T47D (cell line): ENCODE measurements around the gene IFFO2.
A peak's percentile ranks its signal among the peaks of the same experiment; 100 is the strongest.

Source experiments
- DNase-seq, 2 experiments: peaks; one replicate each; pipeline versions ENCODE4 v3.0.0 to v3.0.0-alpha.2; 2011 to 2012; ENCODE audit warnings: low read depth in 1 of 2, low spot score in 1 of 2
- JUND ChIP-seq: IDR thresholded peaks from 2 replicates; pipeline ENCODE4 v1.6.1; 2012; ENCODE audit warnings: low read depth
- in situ Hi-C: cut with HindIII; loops from 2 replicates; pipeline ENCODE4 v1.10.0; 2016; ENCODE audit warnings: low sequenced_read_pairs, low pct_unique_long_range_greater_than_20kb

The IFFO2 gene

GRCh38 chr1:18945401-18945849 lies 11.1 kb downstream of the IFFO2 start:
- no peak for TF ChIP-seq JUND
- in situ Hi-C loops = no loop called here
- no peak for DNase-seq

GRCh38 chr1:18944810-18945209 lies 11.7 kb downstream of the IFFO2 start:
- no peak for DNase-seq
- no peak for TF ChIP-seq JUND
- in situ Hi-C loops = no loop called here

DNA sequence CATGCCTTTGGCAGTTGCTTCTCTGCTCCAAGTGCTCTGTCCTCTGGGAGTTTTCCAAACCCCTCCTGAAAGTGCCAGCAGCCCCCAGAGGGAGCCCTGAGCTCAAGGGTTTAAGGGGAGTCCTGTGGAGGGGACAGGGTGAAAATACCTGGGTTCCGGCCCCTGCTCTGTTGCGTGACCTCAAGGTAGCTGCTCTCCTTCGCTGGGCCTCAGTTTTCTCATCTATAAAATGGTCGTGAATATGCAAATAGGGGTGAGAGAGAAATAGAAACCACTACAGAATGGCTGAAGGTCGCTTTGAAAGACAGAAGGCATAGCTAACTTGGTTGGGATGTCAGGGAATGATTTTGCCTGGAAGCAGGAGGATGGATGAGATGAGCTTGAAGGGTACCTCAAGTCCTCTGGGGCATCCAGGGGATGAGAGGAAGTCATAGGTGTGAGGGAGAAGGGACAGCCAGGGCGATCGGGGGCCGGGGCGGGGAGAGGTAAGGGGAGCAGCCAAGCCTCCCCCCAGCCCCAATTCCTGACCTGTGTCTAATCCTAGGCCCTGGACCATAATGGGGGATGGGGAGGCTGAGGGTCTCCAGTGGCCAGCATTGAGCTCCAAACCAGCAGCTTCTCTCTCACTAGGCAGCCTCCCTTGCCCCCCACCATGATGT lies 12.4 kb downstream of the IFFO2 start:
- DNase-seq = no peak
- no peak for TF ChIP-seq JUND
- in situ Hi-C loops = no loop called here

GRCh38 chr1:18943162-18943561 lies 13.3 kb downstream of the IFFO2 start:
- in situ Hi-C loops = no loop called here
- DNase-seq = no peak
- no peak for TF ChIP-seq JUND

DNA sequence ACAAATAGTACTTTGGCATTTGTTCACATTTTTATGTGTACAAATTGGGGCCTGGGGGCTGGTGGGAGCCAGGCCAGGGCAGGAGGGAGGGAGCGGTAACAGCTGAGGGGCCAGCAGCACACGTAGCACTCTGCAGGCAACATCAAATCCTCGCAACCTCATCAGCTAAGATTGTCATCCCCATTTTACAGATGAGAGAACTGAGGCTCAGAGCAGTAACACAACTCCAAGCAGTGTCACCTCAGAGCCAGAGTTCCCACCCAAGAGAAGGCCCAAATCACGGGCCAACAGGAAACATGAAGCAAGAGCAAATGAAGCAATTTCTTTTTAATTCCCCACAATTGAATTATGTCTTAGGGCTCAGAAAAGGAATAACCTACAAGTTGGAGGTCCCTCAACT lies 14.1 kb downstream of the IFFO2 start:
- no peak for TF ChIP-seq JUND
- in situ Hi-C loops = no loop called here

DNA sequence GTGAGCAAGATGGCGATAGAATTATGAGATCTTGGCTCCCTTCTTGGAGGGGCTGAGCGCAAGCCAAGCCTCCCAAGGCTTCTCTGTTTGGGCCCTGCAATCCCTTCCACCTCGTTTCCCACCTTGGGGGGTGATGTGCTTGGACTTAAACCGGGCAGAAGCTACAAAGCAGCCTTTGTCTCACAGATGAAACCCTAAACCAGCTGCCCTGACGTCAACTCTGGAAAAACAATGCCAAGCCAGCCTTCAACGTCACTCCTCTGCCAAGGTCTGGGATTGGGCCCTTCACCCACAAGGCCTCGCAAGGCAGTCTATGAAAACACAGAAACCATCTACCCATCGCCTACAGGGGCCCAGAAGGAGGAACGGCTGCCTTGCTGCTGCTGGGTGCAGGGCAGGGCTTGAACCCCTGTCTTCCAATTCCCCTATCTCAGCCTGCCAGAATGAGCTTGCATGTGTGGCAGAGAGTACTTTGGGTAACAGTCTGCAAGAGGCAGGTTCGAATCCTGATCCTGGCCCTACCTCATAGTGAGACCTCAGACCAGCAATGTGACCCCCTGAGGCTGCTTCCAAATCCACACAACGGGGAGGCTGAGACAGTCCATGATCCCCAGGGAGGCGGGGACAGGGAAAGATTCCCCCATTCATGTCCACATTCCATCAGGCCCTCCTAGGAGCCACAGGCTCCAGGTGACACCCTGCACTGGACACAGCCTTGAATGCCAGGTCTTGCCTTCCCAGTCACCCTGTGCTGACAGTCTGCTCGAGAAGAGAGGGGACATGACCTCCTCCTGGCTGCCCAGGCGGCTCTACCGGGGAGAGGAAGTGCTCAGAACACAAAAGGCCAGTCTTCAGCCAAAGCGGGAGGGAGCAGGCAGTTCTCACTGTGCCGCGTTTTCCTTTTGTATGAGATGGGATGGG lies 15.0 kb downstream of the IFFO2 start:
- peak in 1 of 2 experiments; percentile 28 for DNase-seq
- in situ Hi-C loops = no loop called here
- TF ChIP-seq JUND = no peak

More for the DNA sequence above, 14.1 kb downstream of the IFFO2 start:
- DNase-seq = no peak

DNA sequence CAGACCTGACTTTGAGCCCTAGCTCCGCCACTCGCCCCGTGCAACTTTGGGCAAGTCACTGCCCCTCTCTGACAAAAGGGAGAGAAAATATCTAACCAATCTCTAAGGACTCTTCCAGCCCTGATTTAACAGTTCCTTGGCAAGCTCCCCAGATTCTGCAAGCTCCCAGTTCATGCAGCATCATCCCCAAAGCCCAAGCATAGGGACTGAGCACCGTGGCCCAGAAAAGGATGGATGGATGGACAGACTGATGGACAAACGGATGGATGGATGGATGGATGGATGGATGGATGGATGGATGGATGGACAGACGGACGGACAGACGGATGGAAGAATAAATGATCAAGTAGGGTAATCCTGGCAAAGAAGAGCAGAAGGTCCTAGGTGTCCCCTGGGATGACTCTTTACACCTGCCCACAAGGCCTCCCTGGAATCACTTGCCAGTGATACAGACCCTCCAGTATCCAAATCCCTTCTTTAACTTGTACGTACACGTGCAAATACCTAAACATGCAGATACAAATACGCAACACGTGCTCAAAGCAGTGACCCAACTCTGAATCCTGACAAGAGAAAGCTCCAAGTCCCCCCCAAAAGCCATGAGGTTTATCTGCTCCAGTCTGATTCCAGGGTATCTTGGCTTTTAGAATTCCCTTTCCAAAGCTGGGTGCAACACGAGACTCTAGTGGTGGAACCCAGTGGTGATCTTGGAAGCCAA lies 16.0 kb downstream of the IFFO2 start:
- no peak for TF ChIP-seq JUND
- in situ Hi-C loops = no loop called here

DNA sequence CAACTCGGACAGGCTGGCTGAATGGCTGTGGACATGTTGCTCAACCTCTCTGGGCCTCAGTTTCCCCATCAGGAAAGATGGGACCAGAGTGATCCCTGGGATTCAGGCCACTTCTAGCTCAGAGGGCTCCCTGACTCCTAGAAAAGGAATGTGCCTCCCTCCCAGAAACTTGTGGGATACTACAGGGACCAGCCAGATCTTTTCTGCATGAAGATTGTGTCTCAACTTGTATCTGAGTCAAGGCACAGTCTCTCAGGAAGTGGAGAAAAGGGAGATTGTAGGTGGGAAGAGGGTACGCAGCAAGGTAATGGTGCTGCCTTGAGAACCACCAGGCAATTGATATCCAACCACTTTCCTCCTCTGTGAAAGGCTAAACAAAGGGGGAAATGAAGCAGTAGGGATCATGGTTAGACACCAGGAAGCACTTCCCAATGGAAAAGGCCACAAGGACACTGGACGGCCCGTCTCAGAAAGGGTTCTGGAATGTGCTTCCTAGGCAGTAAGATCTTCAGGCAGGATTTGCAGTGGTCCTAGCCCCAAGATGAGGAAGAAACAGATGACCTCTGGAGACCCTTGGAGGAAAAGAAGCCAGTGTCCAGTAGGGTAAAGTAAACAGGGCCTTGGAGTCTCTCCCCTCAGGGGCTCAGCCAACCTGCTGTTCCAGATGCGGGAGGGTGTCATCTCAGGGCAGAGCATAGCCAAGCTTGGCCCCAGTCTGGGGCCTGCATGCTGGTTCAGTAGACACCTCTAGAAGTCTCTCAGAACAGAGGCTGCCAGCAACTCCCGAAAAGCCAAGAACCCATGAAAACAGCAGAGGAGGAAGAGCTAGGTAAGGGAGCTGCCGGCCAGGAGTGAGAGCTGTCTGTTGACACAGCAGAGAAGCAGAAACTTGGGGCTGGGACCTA lies 16.8 kb downstream of the IFFO2 start:
- DNase-seq = peak in 1 of 2 experiments; percentile 27
- in situ Hi-C loops = no loop called here
- no peak for TF ChIP-seq JUND

More for the DNA sequence above, 16.0 kb downstream of the IFFO2 start:
- no peak for DNase-seq

DNA sequence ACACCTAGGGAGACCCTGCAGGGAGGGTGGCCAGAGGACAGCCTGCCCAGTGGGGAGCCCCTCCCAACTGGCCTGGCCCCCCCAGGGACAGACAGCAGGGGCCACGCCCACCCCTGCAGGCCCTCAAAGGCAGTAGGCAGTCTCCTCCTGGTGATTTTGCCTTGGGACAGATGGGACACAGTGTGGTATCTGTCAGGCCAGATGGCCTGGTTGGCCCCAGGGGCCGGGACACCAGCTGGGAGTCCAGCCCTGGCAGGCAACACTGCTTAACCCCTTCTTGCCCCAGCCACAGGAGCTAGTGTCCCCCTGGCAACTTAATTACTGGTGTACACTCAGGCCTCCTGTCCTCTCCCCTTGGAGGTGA lies 17.8 kb downstream of the IFFO2 start:
- in situ Hi-C loops = no loop called here
- no peak for DNase-seq
- no peak for TF ChIP-seq JUND

DNA sequence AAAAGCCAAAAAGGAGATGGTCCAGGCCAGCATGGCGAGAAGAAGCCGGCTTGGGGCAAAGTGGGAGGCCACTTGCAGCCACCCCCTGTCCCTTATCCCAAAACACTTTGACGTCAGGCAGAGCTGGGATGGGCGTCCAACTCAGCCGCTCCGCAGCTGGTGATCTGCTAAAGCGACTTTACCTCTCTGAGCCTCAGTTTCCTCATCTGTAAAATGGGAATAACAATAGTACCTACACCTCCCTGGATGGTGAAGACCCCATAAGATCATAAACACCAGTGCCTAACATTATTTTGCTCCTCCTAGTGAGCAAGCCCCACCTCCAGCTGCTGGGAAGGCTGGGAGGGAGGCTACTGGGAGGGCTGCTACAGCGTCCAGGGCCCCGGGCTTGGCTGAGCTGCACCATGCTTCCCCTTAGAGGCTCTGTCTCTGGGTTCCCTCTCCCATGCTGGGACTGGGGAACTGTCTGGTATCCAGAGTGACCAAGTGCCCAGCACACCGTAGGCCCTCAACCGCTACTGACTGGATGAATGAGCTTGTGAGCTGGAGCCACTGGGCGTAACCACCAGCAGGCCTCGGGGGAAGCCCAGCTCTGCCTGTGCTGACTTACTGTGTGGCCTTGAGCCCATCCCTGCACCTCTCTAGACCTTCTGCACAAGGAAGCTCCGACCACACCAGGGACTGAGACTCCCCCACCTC lies 18.3 kb downstream of the IFFO2 start:
- in situ Hi-C loops = no loop called here
- no peak for DNase-seq
- TF ChIP-seq JUND = no peak

DNA sequence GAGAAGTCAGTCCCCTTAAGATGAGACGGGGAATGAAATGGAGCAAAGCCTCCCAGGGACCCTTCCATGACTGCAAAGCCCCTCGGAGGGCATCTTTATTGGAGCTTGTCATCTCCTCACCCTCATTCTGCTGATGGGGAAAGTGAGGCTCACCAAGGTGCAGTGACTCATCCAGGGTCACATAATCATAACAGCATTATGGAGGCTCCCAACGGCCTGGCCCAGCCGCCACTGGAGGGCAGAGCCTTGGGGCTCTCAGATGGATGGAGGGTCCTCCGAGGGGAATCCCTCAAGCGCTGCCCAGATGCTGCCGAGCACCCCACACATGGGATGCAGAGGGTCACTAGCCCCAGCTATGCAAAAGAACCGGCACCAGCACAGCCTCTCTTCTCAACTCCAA lies 18.9 kb downstream of the IFFO2 start:
- no peak for TF ChIP-seq JUND
- in situ Hi-C loops = no loop called here
- no peak for DNase-seq
